Type B pancreatic cell (in vitro differentiated cells): ENCODE measurements around the gene ACTA1. TPM values are rescaled to one million over a fixed set of nuclear protein-coding genes. Genes with fewer than 3 reads are reported as not detected.
A peak's percentile ranks its signal among the peaks of the same experiment; 100 is the strongest.

ENCODE experiments used
- DNase-seq: peaks from one replicate; pipeline ENCODE4 v3.0.0; 2021; ENCODE audit warnings: mixed read lengths; ENCODE audit not compliant: unreplicated experiment; ENCODE audit errors: extremely low spot score
- H3K27ac Mint-ChIP-seq: 2 replicates; pipeline ENCODE4 v1.8.0; 2021; ENCODE audit warnings: mild to moderate bottlenecking, mixed read lengths
- H3K27me3 Mint-ChIP-seq: 2 replicates; pipeline ENCODE4 v1.8.0; 2021; ENCODE audit warnings: mixed read lengths
- H3K36me3 Mint-ChIP-seq: 2 replicates; pipeline ENCODE4 v1.8.0; 2021; ENCODE audit warnings: mixed read lengths
- H3K4me1 Mint-ChIP-seq: one replicate; pipeline ENCODE4 v1.8.0; 2021; ENCODE audit warnings: mixed read lengths; ENCODE audit not compliant: unreplicated experiment
- H3K4me3 Mint-ChIP-seq: 2 replicates; pipeline ENCODE4 v1.8.0; 2021; ENCODE audit warnings: mild to moderate bottlenecking, mixed read lengths
- H3K9me3 Mint-ChIP-seq: 2 replicates; pipeline ENCODE4 v1.8.0; 2021; ENCODE audit warnings: mixed read lengths
- total RNA-seq: library from RNA; stranded (reverse); gene quantifications from 2 replicates; pipeline ENCODE4 v1.2.1, GENCODE V29; 2021; ENCODE audit warnings: low replicate concordance
- TF ChIP-seq, protein P1 (sequence below): fragments of 200-600 bp; sonication (generic); conservative IDR thresholded peaks from 2 replicates; pipeline ENCODE4 v1.5.0; 2021; ENCODE audit warnings: antibody characterized with exemption, mild to moderate bottlenecking

The ACTA1 gene
- total RNA-seq, 1 donor from 2014 or later = 1.9 TPM

DNA sequence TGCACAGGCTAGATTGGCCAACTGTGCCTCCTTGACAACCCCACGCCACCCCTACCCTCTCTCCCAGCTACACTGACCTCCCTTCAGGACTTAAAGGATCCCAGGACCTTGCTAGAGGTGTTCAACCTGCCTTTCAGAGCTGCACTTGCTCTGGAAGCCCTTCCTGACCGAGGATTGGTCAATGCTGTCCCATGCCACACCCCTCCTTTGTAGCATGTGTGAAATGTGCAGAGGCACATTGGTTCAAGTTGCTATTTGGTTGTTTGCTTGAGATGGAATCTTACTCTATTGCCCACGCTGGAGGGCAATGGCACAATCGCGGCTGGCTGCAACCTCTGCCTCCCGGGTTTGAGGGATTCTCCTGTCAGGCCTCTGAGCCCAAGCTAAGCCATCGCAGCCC is 21.8 kb downstream of the ACTA1 start:
- no peak overlapping the region for H3K27ac Mint-ChIP-seq
- H3K4me3 Mint-ChIP-seq = no peak overlapping the region
- no peak for DNase-seq
- H3K4me1 Mint-ChIP-seq = peaks cover 17% of the 10 kb centered on the region
- TF ChIP-seq, protein P1, sequence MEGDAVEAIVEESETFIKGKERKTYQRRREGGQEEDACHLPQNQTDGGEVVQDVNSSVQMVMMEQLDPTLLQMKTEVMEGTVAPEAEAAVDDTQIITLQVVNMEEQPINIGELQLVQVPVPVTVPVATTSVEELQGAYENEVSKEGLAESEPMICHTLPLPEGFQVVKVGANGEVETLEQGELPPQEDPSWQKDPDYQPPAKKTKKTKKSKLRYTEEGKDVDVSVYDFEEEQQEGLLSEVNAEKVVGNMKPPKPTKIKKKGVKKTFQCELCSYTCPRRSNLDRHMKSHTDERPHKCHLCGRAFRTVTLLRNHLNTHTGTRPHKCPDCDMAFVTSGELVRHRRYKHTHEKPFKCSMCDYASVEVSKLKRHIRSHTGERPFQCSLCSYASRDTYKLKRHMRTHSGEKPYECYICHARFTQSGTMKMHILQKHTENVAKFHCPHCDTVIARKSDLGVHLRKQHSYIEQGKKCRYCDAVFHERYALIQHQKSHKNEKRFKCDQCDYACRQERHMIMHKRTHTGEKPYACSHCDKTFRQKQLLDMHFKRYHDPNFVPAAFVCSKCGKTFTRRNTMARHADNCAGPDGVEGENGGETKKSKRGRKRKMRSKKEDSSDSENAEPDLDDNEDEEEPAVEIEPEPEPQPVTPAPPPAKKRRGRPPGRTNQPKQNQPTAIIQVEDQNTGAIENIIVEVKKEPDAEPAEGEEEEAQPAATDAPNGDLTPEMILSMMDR = no peak
- peaks cover 24% of the 10 kb centered on the region for H3K27me3 Mint-ChIP-seq
- H3K9me3 Mint-ChIP-seq = no peaks in the 10 kb centered on the region
- no peaks in the 10 kb centered on the region for H3K36me3 Mint-ChIP-seq

DNA sequence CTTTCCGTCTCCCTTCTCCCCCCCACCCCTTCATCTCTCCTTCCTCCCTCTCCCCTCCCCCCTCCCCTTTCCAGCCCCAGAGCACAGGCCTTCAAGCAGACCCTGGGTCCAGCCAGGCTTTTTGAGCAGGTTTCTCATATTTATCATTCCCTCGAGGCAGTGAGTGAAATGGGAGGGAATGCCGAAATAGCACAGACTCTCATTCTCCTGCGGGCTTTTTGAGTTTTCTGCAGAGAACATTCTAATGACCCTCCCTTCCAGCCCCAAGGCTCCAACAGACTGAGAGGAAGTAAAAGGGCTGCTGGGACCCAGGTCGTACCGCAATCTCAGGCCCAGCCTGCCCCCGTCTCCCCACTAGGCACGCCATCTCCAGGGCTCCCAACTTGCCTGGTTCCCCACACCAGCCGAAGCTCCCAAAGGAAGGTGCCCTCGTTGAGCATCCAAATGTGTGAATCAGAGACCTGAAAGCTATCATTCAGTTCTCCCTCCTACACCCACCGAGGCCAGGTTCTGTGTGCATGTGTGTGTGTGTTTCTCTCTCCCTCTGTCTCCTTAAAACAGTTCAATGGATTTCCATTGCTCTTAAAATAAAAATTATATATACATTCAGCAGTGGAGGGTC is 22.3 kb downstream of the ACTA1 start:
- Mint-ChIP-seq H3K4me3 (no peak overlapping the region), H3K4me1 (peaks cover 22% of the 10 kb centered on the region), H3K27me3 (peaks cover 30% of the 10 kb centered on the region), H3K36me3 (no peaks in the 10 kb centered on the region), H3K9me3 (no peaks in the 10 kb centered on the region), H3K27ac (no peak overlapping the region)
- no peak for DNase-seq
- TF ChIP-seq, protein P1 = no peak

DNA sequence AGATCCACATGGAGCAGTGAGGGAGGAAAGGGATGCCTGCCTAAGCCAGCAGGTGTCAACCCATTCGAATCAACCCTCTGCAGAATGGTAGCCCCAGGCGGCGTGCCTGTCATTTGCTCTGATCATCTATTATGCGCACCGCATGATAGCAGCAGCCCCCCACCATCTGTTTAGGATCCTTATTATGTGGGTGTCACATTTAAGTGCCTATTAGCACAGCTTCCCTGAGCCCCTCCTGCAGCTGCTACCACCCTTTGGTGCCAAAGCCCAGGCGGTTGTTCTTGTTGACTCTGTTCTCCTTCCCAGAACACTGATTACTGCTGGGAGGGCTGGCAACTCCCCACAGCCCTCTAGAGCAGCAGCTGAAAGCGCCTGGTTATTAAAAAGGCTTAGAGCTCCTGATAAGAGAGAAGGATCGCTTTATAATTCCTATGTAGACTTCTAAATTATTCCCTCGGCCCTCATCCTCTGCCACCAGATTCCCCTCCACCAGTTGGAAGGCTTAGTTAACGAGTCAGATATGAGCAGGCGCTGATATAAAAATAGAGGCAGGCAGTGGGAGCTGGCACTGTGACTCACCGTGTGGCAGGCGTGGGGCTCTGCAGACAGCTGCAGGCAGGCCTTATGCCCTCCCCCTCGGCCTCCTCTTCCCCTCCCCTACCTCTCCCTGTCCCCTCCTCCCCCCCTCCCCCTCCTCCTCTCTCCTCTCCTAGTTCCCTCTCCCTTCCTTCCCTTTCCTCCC is 23.0 kb downstream of the ACTA1 start:
- Mint-ChIP-seq H3K27me3 (peaks cover 30% of the 10 kb centered on the region), H3K27ac (no peak overlapping the region), H3K9me3 (no peaks in the 10 kb centered on the region), H3K4me1 (peaks cover 23% of the 10 kb centered on the region), H3K36me3 (no peaks in the 10 kb centered on the region), H3K4me3 (peak overlapping the region; percentile 9)
- TF ChIP-seq, protein P1 = peak; percentile 31
- DNase-seq = no peak

DNA sequence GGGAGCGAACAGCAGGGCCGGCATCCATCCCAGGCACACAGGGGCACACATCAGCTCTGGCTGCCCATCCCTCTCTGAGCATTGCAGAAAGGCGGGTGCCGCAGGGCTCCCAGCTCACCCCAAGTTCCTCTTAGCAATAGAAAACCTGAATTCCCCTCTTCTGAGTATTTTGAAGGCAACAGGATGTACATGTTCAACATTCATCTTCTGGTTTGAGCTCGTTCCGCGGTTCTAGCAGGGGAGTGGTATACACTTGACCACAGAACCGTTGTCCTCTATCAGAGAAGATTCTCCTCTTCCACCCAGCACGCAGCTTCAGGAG is 23.6 kb downstream of the ACTA1 start:
- Mint-ChIP-seq H3K4me1 (peaks cover 23% of the 10 kb centered on the region), H3K36me3 (no peaks in the 10 kb centered on the region), H3K27ac (no peak overlapping the region), H3K4me3 (no peak overlapping the region), H3K27me3 (peaks cover 36% of the 10 kb centered on the region), H3K9me3 (no peaks in the 10 kb centered on the region)
- no peak for DNase-seq
- TF ChIP-seq, protein P1 = no peak

DNA sequence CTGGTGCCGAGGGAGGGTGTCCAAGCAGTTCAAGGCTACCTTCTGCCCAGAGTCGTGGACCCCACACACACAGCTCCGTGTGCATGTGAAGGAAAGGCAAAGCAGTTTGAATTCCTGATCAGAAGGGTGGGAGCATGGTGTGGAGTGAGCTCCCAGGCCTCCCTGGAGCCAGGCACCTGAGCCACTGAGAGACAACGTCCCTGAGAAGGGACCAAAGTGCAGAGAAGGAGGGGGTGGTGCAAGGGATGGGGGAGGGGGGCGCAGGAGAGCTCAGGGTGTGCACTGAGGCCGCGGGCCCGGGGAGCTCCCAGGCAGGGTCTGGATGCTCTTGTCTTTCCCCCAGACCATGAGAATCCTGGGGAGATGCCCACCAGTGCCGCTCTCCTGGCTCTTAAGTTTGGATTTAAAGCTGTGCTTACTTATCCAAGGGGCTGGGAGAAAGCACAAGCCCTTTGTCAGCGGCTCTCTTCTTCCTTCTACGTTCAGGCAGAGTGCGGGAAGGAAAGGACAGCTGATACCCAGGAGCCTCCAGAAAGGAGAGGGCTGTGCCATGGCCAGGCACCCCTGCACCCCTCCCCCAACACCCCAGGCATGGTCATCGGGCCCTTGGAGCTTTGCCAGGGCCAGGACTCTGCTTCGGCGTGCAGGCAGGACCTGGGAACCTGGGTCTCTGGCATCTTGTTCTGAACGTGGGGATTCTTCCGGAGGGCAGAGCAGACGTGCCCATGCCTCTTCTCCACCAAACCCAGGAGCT is 24.1 kb downstream of the ACTA1 start:
- Mint-ChIP-seq H3K27me3 (peaks cover 39% of the 10 kb centered on the region), H3K9me3 (no peaks in the 10 kb centered on the region), H3K4me1 (peaks cover 23% of the 10 kb centered on the region), H3K36me3 (no peaks in the 10 kb centered on the region), H3K4me3 (no peak overlapping the region), H3K27ac (peak overlapping the region; percentile 61)
- TF ChIP-seq, protein P1 = no peak
- DNase-seq = no peak
